GOT3 (cell line): ENCODE data around the gene DEPDC7.

Experiments
- DNase-seq: peaks from one replicate; lab custom pipeline; 2025; ENCODE audit warnings: mixed read lengths; lab: John Stamatoyannopoulos, UW

Gene DEPDC7

DNA sequence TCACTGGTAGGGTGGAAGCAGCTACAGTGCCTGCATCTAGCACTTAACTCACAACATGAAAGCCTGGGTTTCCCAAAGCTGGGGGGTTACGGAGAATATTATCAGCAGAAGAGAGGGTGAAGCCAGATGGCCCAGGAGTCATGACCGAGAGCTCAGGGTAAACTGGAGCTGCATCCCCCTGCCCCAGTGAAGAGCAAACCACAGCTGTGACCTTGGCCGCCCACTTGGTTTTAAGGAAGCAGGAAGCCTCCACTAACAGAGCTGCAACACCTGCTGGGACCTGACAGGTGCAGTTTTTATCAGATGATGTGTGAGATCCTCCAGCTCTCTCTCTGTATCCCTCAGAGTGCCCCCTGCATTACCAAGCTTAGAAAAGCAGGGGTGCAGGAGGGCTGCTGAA, 44.6 kb downstream of the DEPDC7 start:
- no peak for DNase-seq

DNA sequence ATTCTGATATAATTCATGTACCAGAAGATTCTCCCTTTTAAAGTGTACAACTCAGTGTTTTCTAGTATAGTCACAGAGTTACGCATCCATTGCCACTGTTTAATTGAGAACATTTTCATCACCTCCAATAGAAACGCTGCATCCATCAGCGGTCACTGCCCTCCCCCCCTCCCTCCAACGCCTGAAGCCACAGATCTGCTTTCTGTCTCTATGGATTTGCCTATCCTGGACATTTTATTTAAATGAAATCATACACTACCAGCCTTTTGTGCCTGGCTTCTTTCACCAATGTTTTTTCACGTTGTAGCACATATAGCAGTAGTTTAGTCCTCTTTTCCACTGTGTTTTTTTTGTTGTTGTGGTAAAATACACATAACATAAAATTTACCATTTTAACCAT, 46.5 kb downstream of the DEPDC7 start:
- no peak for DNase-seq

DNA sequence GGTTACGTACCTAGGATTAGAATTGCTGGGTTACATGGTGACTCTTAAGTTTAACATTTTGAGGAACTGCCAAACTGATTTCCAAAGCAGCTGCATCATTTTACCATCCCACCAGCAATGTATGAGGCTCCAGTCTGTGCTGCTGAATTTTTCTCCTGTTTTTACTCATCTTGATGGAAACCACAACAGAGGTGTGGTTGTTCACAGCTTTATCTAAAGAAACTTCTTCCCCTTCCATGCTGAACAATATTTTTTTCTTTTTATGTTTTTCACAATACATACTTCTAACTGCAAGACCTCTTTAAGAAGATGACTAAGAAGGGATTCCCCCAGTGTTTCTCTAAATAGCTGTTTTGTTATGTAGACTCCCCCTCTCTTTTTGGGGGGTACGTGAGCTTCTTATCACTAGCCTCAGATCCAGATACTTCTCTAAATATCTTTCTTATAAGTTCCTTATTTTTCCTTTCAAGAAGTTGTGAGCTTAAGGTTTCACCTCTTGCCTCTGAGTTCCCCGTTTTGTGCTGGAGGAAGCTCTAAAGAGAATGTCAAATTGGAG, 47.7 kb downstream of the DEPDC7 start:
- DNase-seq = no peak

DNA sequence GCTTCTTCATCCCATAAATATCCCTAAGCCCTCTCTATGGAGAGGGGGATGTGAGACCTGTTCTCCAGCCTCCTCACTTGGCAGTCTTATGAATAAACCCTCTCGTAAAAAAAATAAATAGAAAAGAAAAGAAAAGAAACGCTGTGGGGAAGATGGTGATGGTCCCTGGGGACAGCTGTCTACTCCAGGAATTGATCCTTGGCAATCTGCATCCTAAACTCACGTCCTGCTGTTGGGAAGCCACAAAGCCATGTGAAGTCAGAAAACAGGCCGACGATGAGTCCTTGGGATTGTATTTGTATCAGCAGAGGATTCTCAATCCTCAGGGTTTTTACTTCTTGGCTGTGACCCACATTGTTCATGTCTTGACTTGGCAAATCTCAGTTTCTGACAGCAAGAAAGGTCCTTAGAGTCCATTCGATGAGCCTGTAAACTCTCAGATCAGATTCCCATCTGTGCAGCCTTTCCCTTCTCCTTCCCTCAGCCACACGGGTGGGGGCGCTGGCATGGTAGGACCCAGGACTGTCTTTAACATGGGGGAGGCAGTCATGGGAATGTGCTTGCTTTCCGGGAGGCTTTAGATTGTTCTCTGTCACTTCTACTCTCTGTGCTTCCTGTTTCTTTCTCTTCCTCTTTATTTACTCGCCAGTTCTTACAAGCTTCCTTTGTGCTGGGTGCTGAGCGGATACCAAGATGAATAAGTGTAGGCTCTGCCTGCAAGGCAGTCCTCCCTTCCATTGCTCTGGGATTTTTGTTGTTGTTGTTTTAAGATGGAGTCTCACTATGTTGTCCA, 48.6 kb downstream of the DEPDC7 start:
- no peak for DNase-seq

DNA sequence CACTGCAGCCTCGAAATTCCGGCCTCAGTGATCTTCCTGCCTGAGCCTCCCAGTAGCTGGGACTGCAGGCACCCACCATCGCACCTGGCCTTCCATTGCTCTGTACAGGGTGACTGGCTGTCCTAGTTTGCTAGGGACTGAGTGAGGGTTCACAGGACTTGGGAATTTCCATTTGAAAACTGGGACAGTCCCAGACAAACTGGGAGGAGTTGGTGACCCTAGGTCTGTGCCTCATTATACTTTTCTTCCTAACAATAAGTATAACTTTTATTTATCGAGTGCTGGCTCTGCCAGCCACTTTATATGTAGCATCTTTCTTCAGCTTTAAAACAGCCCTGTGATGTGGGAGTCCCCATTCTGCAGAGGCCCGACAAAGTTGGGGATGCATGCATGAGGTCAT, 49.2 kb downstream of the DEPDC7 start:
- no peak for DNase-seq

DNA sequence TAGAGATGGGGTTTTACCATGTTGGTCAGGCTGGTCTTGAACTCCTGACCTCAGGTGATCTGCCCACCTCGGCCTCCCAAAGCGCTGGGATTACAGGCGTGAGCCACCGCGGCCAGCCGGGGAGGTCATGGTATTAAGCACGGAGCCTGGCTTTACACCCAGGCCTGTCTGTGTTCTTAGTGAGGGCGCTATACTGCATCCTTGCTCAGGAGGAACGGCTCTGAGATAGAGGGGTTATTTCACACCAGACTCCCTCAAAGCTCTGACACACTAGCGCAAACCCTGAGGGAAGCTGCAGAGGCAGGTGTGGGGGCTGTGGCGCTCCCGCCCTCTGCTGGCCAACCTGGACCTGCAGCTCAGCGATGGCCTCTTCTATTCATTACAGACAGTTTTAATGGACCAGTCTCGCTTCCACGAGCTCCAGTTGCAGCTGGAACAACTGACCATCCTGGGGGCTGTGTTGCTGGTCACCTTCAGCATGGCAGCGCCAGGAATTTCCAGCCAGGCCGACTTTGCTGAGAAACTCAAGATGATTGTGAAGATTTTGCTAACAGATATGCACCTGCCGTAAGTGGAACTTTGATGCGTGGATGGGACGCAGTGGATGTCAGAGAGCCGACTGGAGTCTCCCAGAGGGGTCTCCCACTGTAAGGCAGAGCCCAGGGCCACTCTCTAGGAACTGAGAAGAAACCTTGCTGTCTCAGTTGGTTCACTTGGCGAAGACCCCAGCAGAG, 49.9 kb downstream of the DEPDC7 start:
- DNase-seq = peak; percentile 22

DNA sequence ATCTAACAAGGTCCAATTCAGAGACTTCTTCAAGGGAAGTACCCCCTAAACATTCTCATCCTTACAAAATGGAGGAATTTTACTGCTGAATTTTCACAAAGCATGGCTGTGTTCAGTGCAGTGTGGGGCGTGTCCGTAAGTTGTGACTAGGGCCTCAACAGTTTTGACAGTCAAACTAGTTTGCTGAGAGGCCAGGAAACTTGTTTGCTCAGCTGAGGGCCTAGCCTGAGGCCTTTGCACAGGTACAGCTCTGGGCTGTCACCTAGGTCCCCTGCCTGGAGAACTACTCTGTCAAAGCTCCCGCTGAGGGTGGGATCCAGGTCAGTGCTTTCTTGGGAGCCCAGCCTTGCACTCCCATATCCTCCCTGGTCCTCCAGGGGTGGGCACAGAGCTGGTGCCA, 51.6 kb downstream of the DEPDC7 start:
- no peak for DNase-seq

DNA sequence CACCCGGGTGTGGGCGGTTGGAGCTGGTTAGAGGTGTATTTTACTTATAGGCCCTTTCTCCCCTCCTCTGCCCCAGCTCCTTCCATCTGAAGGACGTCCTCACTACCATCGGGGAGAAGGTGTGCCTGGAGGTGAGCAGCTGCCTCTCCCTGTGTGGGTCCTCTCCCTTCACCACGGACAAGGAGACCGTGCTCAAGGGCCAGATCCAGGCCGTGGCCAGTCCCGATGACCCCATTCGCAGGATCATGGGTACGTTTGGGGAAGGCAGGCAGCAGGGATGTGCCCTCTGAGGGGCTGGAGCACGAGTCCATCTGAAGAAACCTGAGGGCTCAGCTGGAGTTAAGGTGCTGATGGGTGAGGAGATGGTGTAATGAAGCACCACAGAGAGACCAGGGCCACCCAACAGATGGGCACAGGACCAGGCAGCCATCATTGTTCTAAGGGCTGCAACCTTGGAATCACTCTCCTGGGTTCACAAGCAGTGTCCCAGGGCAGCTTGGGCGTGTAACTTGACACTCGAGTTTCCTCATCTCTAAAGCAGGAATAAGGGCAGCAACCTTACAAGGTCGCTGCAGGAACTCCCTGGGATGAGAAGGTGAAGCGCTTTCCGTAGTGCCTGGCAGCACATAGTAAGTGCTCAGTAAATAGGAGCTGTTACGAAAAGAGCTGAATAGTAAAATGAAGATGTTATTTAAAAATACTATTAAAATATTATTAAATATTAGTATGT, 53.1 kb downstream of the DEPDC7 start:
- no peak for DNase-seq

DNA sequence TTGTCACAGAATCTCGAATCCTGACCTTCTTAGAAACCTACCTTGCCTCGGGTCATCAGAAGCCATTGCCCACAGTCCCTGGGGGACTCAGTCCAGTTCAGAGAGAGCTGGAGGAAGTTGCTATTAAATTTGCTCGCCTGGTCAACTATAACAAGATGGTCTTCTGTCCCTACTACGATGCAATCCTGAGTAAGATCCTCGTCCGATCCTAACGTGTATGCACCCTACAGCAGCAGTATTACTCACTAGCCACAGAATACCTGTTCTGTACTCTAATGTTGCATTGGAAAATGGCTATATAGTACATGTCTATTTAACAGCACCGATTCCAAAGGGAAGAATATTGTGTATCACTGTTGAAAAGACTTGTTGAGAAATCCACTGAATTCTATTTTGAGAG, 56.8 kb downstream of the DEPDC7 start:
- DNase-seq = no peak
